ENCODE measurements around the gene LEMD1.

LEMD1 gene

DNA sequence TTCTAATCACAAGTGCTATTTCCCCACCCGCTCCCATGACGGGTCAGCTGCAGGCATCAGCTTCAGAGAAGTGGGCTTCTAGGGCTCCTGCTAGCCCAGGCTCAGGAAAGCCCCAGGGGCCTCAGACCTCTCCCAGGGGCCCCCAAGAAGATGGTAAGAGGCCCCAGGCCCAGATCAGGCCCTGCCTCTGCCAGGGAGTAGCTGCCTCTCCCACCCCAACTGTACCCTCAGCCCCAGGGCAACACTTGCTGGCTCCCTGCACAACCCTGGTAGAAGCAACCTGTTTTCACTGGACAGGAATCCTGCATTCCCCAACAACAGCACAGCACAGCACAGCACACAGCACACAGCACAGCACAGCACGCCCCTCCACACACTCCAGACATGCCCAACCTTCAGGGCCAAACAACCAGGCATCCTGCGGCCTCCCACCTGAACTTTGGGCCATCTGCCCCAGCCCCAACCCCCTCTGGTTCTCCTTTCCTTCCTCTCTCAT, 27.4 kb upstream of the LEMD1 start:
- H3K36me3 ChIP-seq (ENCODE audit: insufficient read depth): no peaks in the 10 kb centered on the region

DNA sequence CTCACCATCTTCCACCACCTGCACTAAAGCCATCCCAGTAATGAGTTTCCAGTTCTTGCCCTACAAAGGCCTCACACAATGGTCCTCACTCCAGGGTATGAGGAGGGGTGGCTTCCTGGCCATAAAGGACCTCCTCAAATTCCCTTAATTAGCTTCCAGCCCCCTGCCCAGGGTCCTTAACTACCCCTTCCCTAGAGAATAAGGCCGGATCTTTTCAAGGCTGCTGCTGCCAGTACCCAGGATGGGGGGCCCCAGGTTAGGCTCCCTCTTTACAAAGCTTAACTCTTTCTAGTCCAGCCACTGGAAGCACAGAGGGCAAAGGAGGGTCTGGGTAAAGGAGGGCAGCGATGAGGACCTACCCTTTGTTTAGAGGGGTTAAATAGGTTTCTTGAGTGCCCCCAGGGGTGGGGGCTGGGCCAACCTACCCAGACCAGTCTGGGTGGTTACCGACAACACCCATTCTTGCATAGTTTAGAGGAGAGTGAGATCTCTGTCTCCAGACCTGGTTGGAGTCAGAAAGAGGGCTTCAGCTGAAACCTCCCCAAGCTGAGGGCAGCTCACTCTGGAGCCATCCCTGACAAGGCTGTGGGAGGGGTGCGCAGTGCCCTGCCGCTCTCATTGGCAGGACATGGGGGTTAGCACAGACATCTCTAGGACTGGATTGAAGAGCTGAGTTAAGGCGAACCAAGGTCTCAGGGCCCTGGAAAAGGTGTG, 26.8 kb upstream of the LEMD1 start:
- Histone ChIP-seq H3K79me2 (ENCODE audit: insufficient read depth, low read depth) (no peaks in the 10 kb centered on the region), H3K4me1 (ENCODE audit: low read depth, poor library complexity, severe bottlenecking) (peaks cover 6% of the 10 kb centered on the region), H3K27ac (no peak overlapping the region), H3K4me3 (IDR thresholded peaks at IDR 0.05; ENCODE audit: insufficient read depth, low read depth, low read length) (no peak overlapping the region), H4K20me1 (ENCODE audit: insufficient read depth) (no peaks in the 10 kb centered on the region), H2AFZ (ENCODE audit: low read depth) (no peak overlapping the region), H3K9ac (no peak overlapping the region), H3K36me3 (ENCODE audit: insufficient read depth) (no peaks in the 10 kb centered on the region), H3K4me2 (no peak overlapping the region), H3K27me3 (ENCODE audit: insufficient read depth, low read depth) (peaks cover 22% of the 10 kb centered on the region)
- TF ChIP-seq, protein P1, sequence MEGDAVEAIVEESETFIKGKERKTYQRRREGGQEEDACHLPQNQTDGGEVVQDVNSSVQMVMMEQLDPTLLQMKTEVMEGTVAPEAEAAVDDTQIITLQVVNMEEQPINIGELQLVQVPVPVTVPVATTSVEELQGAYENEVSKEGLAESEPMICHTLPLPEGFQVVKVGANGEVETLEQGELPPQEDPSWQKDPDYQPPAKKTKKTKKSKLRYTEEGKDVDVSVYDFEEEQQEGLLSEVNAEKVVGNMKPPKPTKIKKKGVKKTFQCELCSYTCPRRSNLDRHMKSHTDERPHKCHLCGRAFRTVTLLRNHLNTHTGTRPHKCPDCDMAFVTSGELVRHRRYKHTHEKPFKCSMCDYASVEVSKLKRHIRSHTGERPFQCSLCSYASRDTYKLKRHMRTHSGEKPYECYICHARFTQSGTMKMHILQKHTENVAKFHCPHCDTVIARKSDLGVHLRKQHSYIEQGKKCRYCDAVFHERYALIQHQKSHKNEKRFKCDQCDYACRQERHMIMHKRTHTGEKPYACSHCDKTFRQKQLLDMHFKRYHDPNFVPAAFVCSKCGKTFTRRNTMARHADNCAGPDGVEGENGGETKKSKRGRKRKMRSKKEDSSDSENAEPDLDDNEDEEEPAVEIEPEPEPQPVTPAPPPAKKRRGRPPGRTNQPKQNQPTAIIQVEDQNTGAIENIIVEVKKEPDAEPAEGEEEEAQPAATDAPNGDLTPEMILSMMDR (conservative IDR thresholded peaks at IDR 0.05; ENCODE audit: low read depth, low read length): no peak

More for the DNA sequence above, 27.4 kb upstream of the LEMD1 start:
- no peaks in the 10 kb centered on the region for H3K79me2 ChIP-seq (ENCODE audit: insufficient read depth, low read depth)
- H3K4me1 ChIP-seq (ENCODE audit: low read depth, poor library complexity, severe bottlenecking): peaks cover 6% of the 10 kb centered on the region
- TF ChIP-seq, protein P1 (conservative IDR thresholded peaks at IDR 0.05; ENCODE audit: low read depth, low read length): no peak
- no peaks in the 10 kb centered on the region for H4K20me1 ChIP-seq (ENCODE audit: insufficient read depth)
- no peak overlapping the region for H3K4me3 ChIP-seq (IDR thresholded peaks at IDR 0.05; ENCODE audit: insufficient read depth, low read depth, low read length)
- no peak overlapping the region for H2AFZ ChIP-seq (ENCODE audit: low read depth)
- H3K4me2 ChIP-seq: no peak overlapping the region
- no peak overlapping the region for H3K27ac ChIP-seq
- H3K27me3 ChIP-seq (ENCODE audit: insufficient read depth, low read depth): peaks cover 27% of the 10 kb centered on the region
- H3K9ac ChIP-seq: no peak overlapping the region

GRCh38 chr1:205447457-205448341, 25.8 kb upstream of the LEMD1 start:
- no peak overlapping the region for H3K4me2 ChIP-seq

GRCh38 chr1:205446828-205447227, 25.0 kb upstream of the LEMD1 start:
- Histone ChIP-seq H4K20me1 (ENCODE audit: insufficient read depth) (no peaks in the 10 kb centered on the region), H3K27ac (no peak overlapping the region), H2AFZ (ENCODE audit: low read depth) (no peak overlapping the region), H3K4me1 (ENCODE audit: low read depth, poor library complexity, severe bottlenecking) (peaks cover 11% of the 10 kb centered on the region), H3K4me2 (no peak overlapping the region), H3K9ac (no peak overlapping the region), H3K79me2 (ENCODE audit: insufficient read depth, low read depth) (no peaks in the 10 kb centered on the region), H3K27me3 (ENCODE audit: insufficient read depth, low read depth) (peaks cover 5% of the 10 kb centered on the region; the same call in 1 of the 2 replicates), H3K4me3 (IDR thresholded peaks at IDR 0.05; ENCODE audit: insufficient read depth, low read depth, low read length) (no peak overlapping the region), H3K36me3 (ENCODE audit: insufficient read depth) (no peaks in the 10 kb centered on the region)
- TF ChIP-seq, protein P1 (conservative IDR thresholded peaks at IDR 0.05; ENCODE audit: low read depth, low read length): no peak

More at GRCh38 chr1:205447457-205448341, 25.8 kb upstream of the LEMD1 start:
- Histone ChIP-seq H3K79me2 (ENCODE audit: insufficient read depth, low read depth) (no peaks in the 10 kb centered on the region), H2AFZ (ENCODE audit: low read depth) (no peak overlapping the region), H3K36me3 (ENCODE audit: insufficient read depth) (no peaks in the 10 kb centered on the region), H3K27me3 (ENCODE audit: insufficient read depth, low read depth) (peaks cover 12% of the 10 kb centered on the region), H4K20me1 (ENCODE audit: insufficient read depth) (no peaks in the 10 kb centered on the region), H3K9ac (no peak overlapping the region), H3K27ac (no peak overlapping the region), H3K4me3 (IDR thresholded peaks at IDR 0.05; ENCODE audit: insufficient read depth, low read depth, low read length) (no peak overlapping the region), H3K4me1 (ENCODE audit: low read depth, poor library complexity, severe bottlenecking) (peaks cover 6% of the 10 kb centered on the region)
- TF ChIP-seq, protein P1 (conservative IDR thresholded peaks at IDR 0.05; ENCODE audit: low read depth, low read length): no peak

Measured in KMS-11 (cell line).